WERI-Rb-1 (cell line): Measurements from ENCODE around the gene GRID1.

Experiments used
- DNase-seq: peaks from one replicate; pipeline ENCODE4 v3.0.0-alpha.2; 2020
- H3K27ac ChIP-seq: fragments of 250-450 bp; sonication (Bioruptor Pico); 2 replicates; pipeline ENCODE4 v1.5.1; 2020; ENCODE audit warnings: mild to moderate bottlenecking, moderate library complexity
- H3K27me3 ChIP-seq: fragments of 250-450 bp; sonication (Bioruptor Pico); 2 replicates; pipeline ENCODE4 v1.5.1; 2021; ENCODE audit warnings: mild to moderate bottlenecking, low read depth, moderate library complexity; ENCODE audit not compliant: insufficient read depth, severe bottlenecking
- H3K36me3 ChIP-seq: fragments of 250-450 bp; sonication (Bioruptor Pico); 2 replicates; pipeline ENCODE4 v1.5.1; 2020; ENCODE audit warnings: mild to moderate bottlenecking, moderate library complexity
- H3K4me3 ChIP-seq: 2 replicates; pipeline ENCODE4 v1.5.1; 2011; ENCODE audit warnings: low read depth, mild to moderate bottlenecking, control low read depth, low read length
- H3K9me3 ChIP-seq: fragments of 250-450 bp; sonication (Bioruptor Pico); 2 replicates; pipeline ENCODE4 v1.5.1; 2021; ENCODE audit warnings: mild to moderate bottlenecking, moderate library complexity; ENCODE audit not compliant: severe bottlenecking
- CTCF ChIP-seq: IDR thresholded peaks from 2 replicates; pipeline ENCODE4 v1.5.1; 2011; ENCODE audit warnings: low read depth, mild to moderate bottlenecking, control low read depth, inconsistent platforms, low read length

The GRID1 gene

GRCh38 chr10:86085686-86086085 lies 280.9 kb downstream of the GRID1 start:
- DNase-seq, result no peak
- no peaks in the 10 kb centered on the region for H3K36me3 ChIP-seq
- no peaks in the 10 kb centered on the region for H3K9me3 ChIP-seq
- H3K27me3 ChIP-seq, result no peaks in the 10 kb centered on the region
- H3K4me3 ChIP-seq, result no peak overlapping the region
- TF ChIP-seq CTCF, result no peak
- no peak overlapping the region for H3K27ac ChIP-seq

GRCh38 chr10:86085136-86085535 lies 281.5 kb downstream of the GRID1 start:
- no peaks in the 10 kb centered on the region for H3K27me3 ChIP-seq
- no peak for TF ChIP-seq CTCF
- H3K9me3 ChIP-seq, result no peaks in the 10 kb centered on the region

GRCh38 chr10:86084585-86084984 lies 282.0 kb downstream of the GRID1 start:
- Histone ChIP-seq H3K27ac (no peak overlapping the region), H3K36me3 (no peaks in the 10 kb centered on the region), H3K9me3 (no peaks in the 10 kb centered on the region), H3K4me3 (no peak overlapping the region), H3K27me3 (no peaks in the 10 kb centered on the region)
- no peak for TF ChIP-seq CTCF
- no peak for DNase-seq

More at GRCh38 chr10:86085136-86085535, 281.5 kb downstream of the GRID1 start:
- Histone ChIP-seq H3K36me3 (no peaks in the 10 kb centered on the region), H3K4me3 (no peak overlapping the region), H3K27ac (no peak overlapping the region)
- no peak for DNase-seq

GRCh38 chr10:86083664-86084175 lies 282.9 kb downstream of the GRID1 start:
- TF ChIP-seq CTCF, result no peak
- Histone ChIP-seq H3K4me3 (no peak overlapping the region), H3K27ac (no peak overlapping the region), H3K9me3 (no peaks in the 10 kb centered on the region), H3K27me3 (no peaks in the 10 kb centered on the region), H3K36me3 (no peaks in the 10 kb centered on the region)
- DNase-seq, result no peak

- no peaks in the 10 kb centered on the region for H3K27me3 ChIP-seq
- H3K9me3 ChIP-seq, result no peaks in the 10 kb centered on the region
- TF ChIP-seq CTCF, result no peak
- H3K36me3 ChIP-seq, result no peaks in the 10 kb centered on the region
- H3K4me3 ChIP-seq, result no peak overlapping the region
- no peak overlapping the region for H3K27ac ChIP-seq
- DNase-seq, result no peak
Observed at GRCh38 chr10:86083206-86083605, 283.4 kb downstream of the GRID1 start.

GRCh38 chr10:86082556-86082955 lies 284.0 kb downstream of the GRID1 start:
- H3K27ac ChIP-seq, result no peak overlapping the region
- H3K4me3 ChIP-seq, result no peak overlapping the region
- H3K36me3 ChIP-seq, result no peaks in the 10 kb centered on the region
- H3K27me3 ChIP-seq, result no peaks in the 10 kb centered on the region
- no peaks in the 10 kb centered on the region for H3K9me3 ChIP-seq
- TF ChIP-seq CTCF, result no peak
- DNase-seq, result no peak
